ENCODE data around the gene TRAK2.

- TF ChIP-seq CTCF (IDR thresholded peaks at IDR 0.05) (no peak), EZH2phosphoT487 (IDR thresholded peaks at IDR 0.05; ENCODE audit: borderline replicate concordance, low read depth) (no peak)
These were observed 6.4 kb downstream of the TRAK2 start for GRCh38 chr2:201444746-201445465.
